ENCODE data around the gene RAD52.

DNA sequence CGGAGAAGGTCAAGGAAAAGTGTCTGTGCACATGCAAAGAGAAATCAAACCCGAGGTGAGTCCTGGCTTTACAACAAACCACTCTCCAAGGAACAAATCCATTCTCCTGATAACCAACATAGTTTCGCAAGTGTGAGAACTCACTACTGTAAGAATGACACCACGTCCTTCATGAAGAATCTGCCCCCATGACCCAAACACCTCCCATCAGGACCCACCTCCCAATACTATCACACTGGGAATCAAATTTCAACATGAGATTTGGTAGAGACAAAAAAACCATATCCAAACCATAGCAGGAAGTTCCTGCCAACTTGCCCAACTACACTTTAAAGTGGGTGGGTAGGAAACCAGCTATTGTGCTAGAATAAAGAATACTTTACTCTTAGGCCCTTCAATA lies 39.2 kb upstream of the RAD52 start:
- TF ChIP-seq POLR2AphosphoS5 (IDR thresholded peaks at IDR 0.05; ENCODE audit: low read depth, low read length) (no peak), FOXP2 (optimal IDR thresholded peaks at IDR 0.05; ENCODE audit: borderline replicate concordance, extremely low read depth, extremely low read length, insufficient read depth) (no peak), TAF1 (IDR thresholded peaks at IDR 0.05; ENCODE audit: borderline replicate concordance, insufficient read depth, low read length) (no peak), SIN3A (IDR thresholded peaks at IDR 0.05; ENCODE audit: borderline replicate concordance, insufficient read depth, low read length) (no peak)
- TF ChIP-seq, protein P1, sequence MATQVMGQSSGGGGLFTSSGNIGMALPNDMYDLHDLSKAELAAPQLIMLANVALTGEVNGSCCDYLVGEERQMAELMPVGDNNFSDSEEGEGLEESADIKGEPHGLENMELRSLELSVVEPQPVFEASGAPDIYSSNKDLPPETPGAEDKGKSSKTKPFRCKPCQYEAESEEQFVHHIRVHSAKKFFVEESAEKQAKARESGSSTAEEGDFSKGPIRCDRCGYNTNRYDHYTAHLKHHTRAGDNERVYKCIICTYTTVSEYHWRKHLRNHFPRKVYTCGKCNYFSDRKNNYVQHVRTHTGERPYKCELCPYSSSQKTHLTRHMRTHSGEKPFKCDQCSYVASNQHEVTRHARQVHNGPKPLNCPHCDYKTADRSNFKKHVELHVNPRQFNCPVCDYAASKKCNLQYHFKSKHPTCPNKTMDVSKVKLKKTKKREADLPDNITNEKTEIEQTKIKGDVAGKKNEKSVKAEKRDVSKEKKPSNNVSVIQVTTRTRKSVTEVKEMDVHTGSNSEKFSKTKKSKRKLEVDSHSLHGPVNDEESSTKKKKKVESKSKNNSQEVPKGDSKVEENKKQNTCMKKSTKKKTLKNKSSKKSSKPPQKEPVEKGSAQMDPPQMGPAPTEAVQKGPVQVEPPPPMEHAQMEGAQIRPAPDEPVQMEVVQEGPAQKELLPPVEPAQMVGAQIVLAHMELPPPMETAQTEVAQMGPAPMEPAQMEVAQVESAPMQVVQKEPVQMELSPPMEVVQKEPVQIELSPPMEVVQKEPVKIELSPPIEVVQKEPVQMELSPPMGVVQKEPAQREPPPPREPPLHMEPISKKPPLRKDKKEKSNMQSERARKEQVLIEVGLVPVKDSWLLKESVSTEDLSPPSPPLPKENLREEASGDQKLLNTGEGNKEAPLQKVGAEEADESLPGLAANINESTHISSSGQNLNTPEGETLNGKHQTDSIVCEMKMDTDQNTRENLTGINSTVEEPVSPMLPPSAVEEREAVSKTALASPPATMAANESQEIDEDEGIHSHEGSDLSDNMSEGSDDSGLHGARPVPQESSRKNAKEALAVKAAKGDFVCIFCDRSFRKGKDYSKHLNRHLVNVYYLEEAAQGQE (IDR thresholded peaks at IDR 0.05; ENCODE audit: insufficient read depth in 1 of 2, low read depth in 2 of 2, low read length in 2 of 2) = no peak

Data from PFSK-1 (cell line).